ENCODE measurements around the gene ERN2. TPM values are rescaled to one million over a fixed set of nuclear protein-coding genes. Genes with fewer than 3 reads are reported as not detected.

The ERN2 gene
- total and polyA plus RNA-seq, 4 donors = 0.46 to 10.6 (median 3.5) TPM

GRCh38 chr16:23699100-23699499, 13.9 kb downstream of the ERN2 start:
- H3K27me3 ChIP-seq (ENCODE audit: control insufficient read depth in 3 of 3, insufficient read depth in 3 of 3, low read length in 2 of 3) = peaks cover 0 to 3% (median 0%) of the 10 kb centered on the region in 3 donors
- H3K27ac ChIP-seq (ENCODE audit: low read depth in 1 of 2, low read length in 1 of 2) = no peak overlapping the region
- ATAC-seq (ENCODE audit: insufficient read depth, low FRiP score) = no peak
- no peak for DNase-seq
- H3K36me3 ChIP-seq (ENCODE audit: control insufficient read depth in 4 of 4, insufficient read depth in 4 of 4, low read length in 4 of 4) = no peaks in the 10 kb centered on the region
- peaks cover 0 to 8% (median 0%) of the 10 kb centered on the region in 5 donors for H3K4me1 ChIP-seq (ENCODE audit: control insufficient read depth in 5 of 5, insufficient read depth in 5 of 5, low read length in 5 of 5)
- WGBS, 2 donors = 61 to 75% methylated on average over 4 of the region's 4 CpGs
- H3K9me3 ChIP-seq (ENCODE audit: control insufficient read depth in 4 of 4, insufficient read depth in 3 of 4, low read length in 3 of 4) = peaks cover 0 to 4% (median 1%) of the 10 kb centered on the region in 4 donors
- TF ChIP-seq CTCF (IDR thresholded peaks at IDR 0.05; ENCODE audit: control extremely low read depth, extremely low read depth) = no peak
- no peak overlapping the region for H3K9ac ChIP-seq (ENCODE audit: insufficient read depth in 1 of 2, low read length in 2 of 2)
- H3K4me3 ChIP-seq = no peak overlapping the region

GRCh38 chr16:23695756-23696155, 17.3 kb downstream of the ERN2 start:
- no peak for DNase-seq
- TF ChIP-seq CTCF (IDR thresholded peaks at IDR 0.05; ENCODE audit: control extremely low read depth, extremely low read depth) = no peak

DNA sequence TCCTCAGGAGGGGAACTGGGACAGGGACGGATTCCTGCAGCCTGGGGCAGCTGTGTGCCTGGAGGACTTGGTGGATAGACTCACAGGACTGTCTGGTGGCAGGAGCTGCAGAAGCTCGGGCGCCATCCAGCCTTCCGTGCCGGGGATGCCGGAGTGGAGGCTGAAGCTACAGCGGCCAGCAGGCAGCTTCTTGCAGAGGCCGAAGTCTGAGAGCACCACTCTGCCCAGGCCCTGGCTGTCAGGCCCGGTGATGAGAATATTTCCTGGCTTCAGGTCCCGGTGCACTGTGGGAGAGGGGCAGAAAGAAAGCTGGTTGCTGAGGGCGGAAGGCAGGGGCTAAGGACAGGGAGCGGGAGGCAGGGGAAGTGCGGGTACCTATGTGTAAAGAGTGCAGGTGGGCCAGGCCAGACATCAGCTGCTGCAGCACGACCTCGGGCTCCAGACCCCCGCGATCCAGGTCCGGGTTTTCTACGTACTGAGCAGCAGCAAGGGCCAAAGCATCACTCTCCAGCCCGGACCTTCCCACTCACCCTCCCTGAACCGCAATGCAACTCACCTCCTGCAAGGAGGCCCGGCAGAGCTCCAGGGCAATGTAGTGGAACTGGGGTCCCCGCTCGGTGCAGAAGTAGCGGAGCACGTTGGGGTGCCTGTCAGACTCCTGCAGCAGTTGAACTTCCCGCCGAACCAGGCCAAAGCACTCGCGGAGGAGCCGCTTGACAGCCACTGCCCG, 18.2 kb downstream of the ERN2 start:
- Histone ChIP-seq H3K27me3 (ENCODE audit: control insufficient read depth in 3 of 3, insufficient read depth in 3 of 3, low read length in 2 of 3) (peaks cover 0 to 2% (median 0%) of the 10 kb centered on the region in 3 donors), H3K27ac (ENCODE audit: low read depth in 1 of 2, low read length in 1 of 2) (no peak overlapping the region), H3K9me3 (ENCODE audit: control insufficient read depth in 4 of 4, insufficient read depth in 3 of 4, low read length in 3 of 4) (peaks cover 0 to 5% (median 0%) of the 10 kb centered on the region in 4 donors), H3K4me1 (ENCODE audit: control insufficient read depth in 5 of 5, insufficient read depth in 5 of 5, low read length in 5 of 5) (peaks cover 0 to 8% (median 0%) of the 10 kb centered on the region in 5 donors), H3K4me3 (no peak overlapping the region), H3K36me3 (ENCODE audit: control insufficient read depth in 4 of 4, insufficient read depth in 4 of 4, low read length in 4 of 4) (peaks cover 4 to 15% (median 10%) of the 10 kb centered on the region in 4 donors), H3K9ac (ENCODE audit: insufficient read depth in 1 of 2, low read length in 2 of 2) (no peak overlapping the region)
- DNase-seq (peak; percentile 18 to 48 (median 26)), ATAC-seq (ENCODE audit: insufficient read depth, low FRiP score) (no peak)
- WGBS, 2 donors = 18 to 21% methylated on average over 32 of the region's 32 CpGs
- no peak for TF ChIP-seq CTCF (IDR thresholded peaks at IDR 0.05; ENCODE audit: control extremely low read depth, extremely low read depth)

More at GRCh38 chr16:23695756-23696155, 17.3 kb downstream of the ERN2 start:
- no peak overlapping the region for H3K4me3 ChIP-seq
- H3K9ac ChIP-seq (ENCODE audit: insufficient read depth in 1 of 2, low read length in 2 of 2) = no peak overlapping the region
- no peak for ATAC-seq (ENCODE audit: insufficient read depth, low FRiP score)
- H3K36me3 ChIP-seq (ENCODE audit: control insufficient read depth in 4 of 4, insufficient read depth in 4 of 4, low read length in 4 of 4) = peaks cover 0 to 10% (median 5%) of the 10 kb centered on the region in 4 donors
- H3K9me3 ChIP-seq (ENCODE audit: control insufficient read depth in 4 of 4, insufficient read depth in 3 of 4, low read length in 3 of 4) = peaks cover 0 to 5% (median 0%) of the 10 kb centered on the region in 4 donors
- no peak overlapping the region for H3K27ac ChIP-seq (ENCODE audit: low read depth in 1 of 2, low read length in 1 of 2)
- H3K4me1 ChIP-seq (ENCODE audit: control insufficient read depth in 5 of 5, insufficient read depth in 5 of 5, low read length in 5 of 5) = peaks cover 0 to 8% (median 0%) of the 10 kb centered on the region in 5 donors
- WGBS, 2 donors = 83 to 85% methylated on average over 11 of the region's 11 CpGs
- H3K27me3 ChIP-seq (ENCODE audit: control insufficient read depth in 3 of 3, insufficient read depth in 3 of 3, low read length in 2 of 3) = peaks cover 0 to 2% (median 0%) of the 10 kb centered on the region in 3 donors
